Neural progenitor cell (in vitro differentiated cells): ENCODE results near the gene DRAP1. TPM values are rescaled to one million over a fixed set of nuclear protein-coding genes. Genes with fewer than 3 reads are reported as not detected.
A peak's percentile ranks its signal among the peaks of the same experiment; 100 is the strongest.

ENCODE experiments used
- DNase-seq: peaks from one replicate; pipeline ENCODE4 v3.0.0-alpha.2; 2016; ENCODE audit warnings: low spot score
- H2AFZ ChIP-seq: fragments of 200-600 bp; sonication (generic); replicated peaks from 2 replicates; pipeline ENCODE4 v1.6.1; 2016; ENCODE audit warnings: antibody characterized with exemption
- H3F3A ChIP-seq: fragments of 200-600 bp; sonication (generic); 2 replicates; pipeline ENCODE4 v1.6.1; 2016; ENCODE audit warnings: antibody characterized with exemption, low read depth
- H3K27ac ChIP-seq: fragments of 200-600 bp; sonication (generic); 2 replicates; pipeline ENCODE4 v1.5.1; 2016; ENCODE audit warnings: mild to moderate bottlenecking
- H3K27me3 ChIP-seq: fragments of 200-600 bp; sonication (generic); 2 replicates; pipeline ENCODE4 v1.6.1; 2016; ENCODE audit warnings: mild to moderate bottlenecking, moderate library complexity
- H3K36me3 ChIP-seq: fragments of 200-600 bp; sonication (generic); 2 replicates; pipeline ENCODE4 v1.5.1; 2016
- H3K4me1 ChIP-seq: fragments of 200-600 bp; sonication (generic); 2 replicates; pipeline ENCODE4 v1.6.1; 2016; ENCODE audit warnings: mixed run types
- H3K4me2 ChIP-seq: fragments of 200-600 bp; sonication (generic); 2 replicates; pipeline ENCODE4 v1.6.1; 2016
- H3K4me3 ChIP-seq: fragments of 200-600 bp; sonication (generic); 2 replicates; pipeline ENCODE4 v1.5.1; 2016
- H3K79me2 ChIP-seq: fragments of 200-600 bp; sonication (generic); 2 replicates; pipeline ENCODE4 v1.6.1; 2016; ENCODE audit warnings: low read depth
- H3K9ac ChIP-seq: fragments of 200-600 bp; sonication (generic); 2 replicates; pipeline ENCODE4 v1.6.1; 2016
- H3K9me3 ChIP-seq: fragments of 200-600 bp; sonication (generic); 2 replicates; pipeline ENCODE4 v1.5.1; 2016; ENCODE audit warnings: low read depth
- H4K20me1 ChIP-seq: fragments of 200-600 bp; sonication (generic); 2 replicates; pipeline ENCODE4 v1.6.1; 2016; ENCODE audit warnings: low read depth
- H3K27ac Mint-ChIP-seq: 3 replicates; pipeline ENCODE4 v1.8.0; 2021; ENCODE audit warnings: mixed read lengths
- H3K27me3 Mint-ChIP-seq: 2 replicates; pipeline ENCODE4 v1.8.0; 2022; ENCODE audit warnings: low read depth, mild to moderate bottlenecking, inconsistent platforms, moderate library complexity, mixed read lengths; ENCODE audit not compliant: insufficient read depth
- H3K36me3 Mint-ChIP-seq: 3 replicates; pipeline ENCODE4 v1.8.0; 2021; ENCODE audit warnings: mixed read lengths
- H3K4me1 Mint-ChIP-seq: 3 replicates; pipeline ENCODE4 v1.8.0; 2021; ENCODE audit warnings: mixed read lengths
- H3K4me3 Mint-ChIP-seq: 3 replicates; pipeline ENCODE4 v1.8.0; 2021; ENCODE audit warnings: mild to moderate bottlenecking, moderate library complexity, mixed read lengths
- H3K9me3 Mint-ChIP-seq: 3 replicates; pipeline ENCODE4 v1.8.0; 2020; ENCODE audit warnings: mixed read lengths
- EZH2 ChIP-seq: fragments of 200-600 bp; sonication (generic); IDR thresholded peaks from 2 replicates; pipeline ENCODE4 v1.6.1; 2017; ENCODE audit warnings: antibody characterized with exemption, mild to moderate bottlenecking, moderate library complexity
- EZH2phosphoT487 ChIP-seq: fragments of 200-600 bp; sonication (generic); IDR thresholded peaks from 2 replicates; pipeline ENCODE4 v1.6.1; 2017; ENCODE audit warnings: antibody characterized with exemption
- total RNA-seq: library from RNA; depleted of rRNA; stranded (reverse); fragments of >200 nt; gene quantifications from 2 replicates; pipeline ENCODE4 v1.2.3, GENCODE V29; 2015; ENCODE audit warnings: low replicate concordance
- TF ChIP-seq, protein P1 (sequence below): fragments of 200-600 bp; sonication (generic); IDR thresholded peaks from 2 replicates; pipeline ENCODE4 v1.5.1; 2017; ENCODE audit warnings: antibody characterized with exemption, mild to moderate bottlenecking

Gene DRAP1
- total RNA-seq, 1 donor from 2014 or later, result 51.0 TPM

DNA sequence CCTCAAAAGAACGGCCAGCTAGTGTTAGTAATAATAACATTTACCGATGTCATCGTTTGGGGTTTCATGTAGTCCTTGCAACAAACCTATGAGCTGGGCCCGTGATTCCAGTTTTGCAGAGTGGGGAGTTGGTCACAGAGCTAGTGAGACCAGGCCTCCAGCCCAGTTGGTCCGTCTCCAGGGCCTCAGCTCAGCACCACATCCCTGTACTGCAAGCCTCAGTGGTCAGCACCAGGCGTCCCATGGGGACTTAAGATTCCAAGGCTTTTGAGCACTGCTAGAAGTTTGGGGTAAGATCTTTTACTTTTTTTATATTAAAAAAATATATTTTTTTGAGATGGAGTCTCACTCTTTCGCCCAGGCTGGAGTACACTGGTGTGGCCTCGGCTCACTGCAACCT, 25.0 kb downstream of the DRAP1 start:
- Mint-ChIP-seq H3K27me3 (peaks cover 12% of the 10 kb centered on the region), H3K4me3 (no peak overlapping the region), H3K9me3 (no peaks in the 10 kb centered on the region), H3K36me3 (no peaks in the 10 kb centered on the region), H3K27ac (peak overlapping the region; percentile 95), H3K4me1 (peaks cover 42% of the 10 kb centered on the region)
- DNase-seq, result no peak
- H3F3A ChIP-seq, result peaks cover 8% of the 10 kb centered on the region
- H3K27ac ChIP-seq, result no peak overlapping the region
- H4K20me1 ChIP-seq, result no peaks in the 10 kb centered on the region
- H3K79me2 ChIP-seq, result no peaks in the 10 kb centered on the region
- no peak overlapping the region for H3K9ac ChIP-seq
- H3K27me3 ChIP-seq, result no peaks in the 10 kb centered on the region
- no peak overlapping the region for H3K4me3 ChIP-seq
- peaks cover 15% of the 10 kb centered on the region for H3K4me1 ChIP-seq
- H3K9me3 ChIP-seq, result no peaks in the 10 kb centered on the region
- no peaks in the 10 kb centered on the region for H3K36me3 ChIP-seq
- H2AFZ ChIP-seq, result no peak overlapping the region
- no peak for TF ChIP-seq EZH2phosphoT487
- TF ChIP-seq, protein P1, sequence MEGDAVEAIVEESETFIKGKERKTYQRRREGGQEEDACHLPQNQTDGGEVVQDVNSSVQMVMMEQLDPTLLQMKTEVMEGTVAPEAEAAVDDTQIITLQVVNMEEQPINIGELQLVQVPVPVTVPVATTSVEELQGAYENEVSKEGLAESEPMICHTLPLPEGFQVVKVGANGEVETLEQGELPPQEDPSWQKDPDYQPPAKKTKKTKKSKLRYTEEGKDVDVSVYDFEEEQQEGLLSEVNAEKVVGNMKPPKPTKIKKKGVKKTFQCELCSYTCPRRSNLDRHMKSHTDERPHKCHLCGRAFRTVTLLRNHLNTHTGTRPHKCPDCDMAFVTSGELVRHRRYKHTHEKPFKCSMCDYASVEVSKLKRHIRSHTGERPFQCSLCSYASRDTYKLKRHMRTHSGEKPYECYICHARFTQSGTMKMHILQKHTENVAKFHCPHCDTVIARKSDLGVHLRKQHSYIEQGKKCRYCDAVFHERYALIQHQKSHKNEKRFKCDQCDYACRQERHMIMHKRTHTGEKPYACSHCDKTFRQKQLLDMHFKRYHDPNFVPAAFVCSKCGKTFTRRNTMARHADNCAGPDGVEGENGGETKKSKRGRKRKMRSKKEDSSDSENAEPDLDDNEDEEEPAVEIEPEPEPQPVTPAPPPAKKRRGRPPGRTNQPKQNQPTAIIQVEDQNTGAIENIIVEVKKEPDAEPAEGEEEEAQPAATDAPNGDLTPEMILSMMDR, result no peak
- TF ChIP-seq EZH2, result no peak
- no peak overlapping the region for H3K4me2 ChIP-seq

- Histone ChIP-seq H3K36me3 (no peaks in the 10 kb centered on the region), H3K4me3 (no peak overlapping the region), H3K79me2 (no peaks in the 10 kb centered on the region), H2AFZ (no peak overlapping the region), H3K4me1 (peaks cover 15% of the 10 kb centered on the region), H3K27ac (peak overlapping the region; percentile 9), H3K9me3 (no peaks in the 10 kb centered on the region), H3K9ac (no peak overlapping the region), H3K27me3 (no peaks in the 10 kb centered on the region), H3F3A (peaks cover 8% of the 10 kb centered on the region), H3K4me2 (no peak overlapping the region), H4K20me1 (no peaks in the 10 kb centered on the region)
- Mint-ChIP-seq H3K4me1 (peaks cover 42% of the 10 kb centered on the region), H3K27me3 (peaks cover 12% of the 10 kb centered on the region), H3K9me3 (no peaks in the 10 kb centered on the region), H3K27ac (peak overlapping the region; percentile 96), H3K4me3 (peak overlapping the region; percentile 81), H3K36me3 (no peaks in the 10 kb centered on the region)
- TF ChIP-seq, protein P1, result no peak
- TF ChIP-seq EZH2phosphoT487 (no peak), EZH2 (no peak)
- DNase-seq, result no peak
Measured at GRCh38 chr11:65944767-65945166, 25.5 kb downstream of the DRAP1 start.

DNA sequence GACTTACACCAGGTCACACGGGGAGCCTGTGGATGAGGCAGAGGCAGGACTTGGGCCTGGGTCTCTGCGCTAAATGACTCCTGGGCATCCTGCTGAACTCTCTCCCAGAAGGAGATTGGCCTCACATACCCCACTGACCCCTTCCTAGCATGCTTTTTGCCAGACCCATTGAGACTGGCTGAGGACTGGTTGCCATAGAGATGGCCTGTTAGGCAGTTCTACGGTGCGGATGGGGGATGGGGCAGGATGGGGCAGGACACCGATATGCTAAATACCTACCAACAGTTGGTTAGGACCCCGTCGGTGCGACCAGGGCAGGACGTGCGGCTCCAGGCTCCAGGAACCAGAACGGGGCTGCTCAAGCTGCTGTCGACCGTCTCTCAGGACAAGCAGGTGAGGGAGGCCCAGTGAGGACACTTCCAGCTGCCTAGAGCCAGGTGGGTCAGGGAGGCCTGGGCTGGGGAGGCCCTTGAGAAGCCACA, 26.2 kb downstream of the DRAP1 start, which contains the start of gene TSGA10IP:
TSGA10IP (plus strand) TSS at position 51 of the 482 bp plus-strand sequence; CDS start at position 247, 196 bp downstream.
- Histone ChIP-seq H4K20me1 (no peaks in the 10 kb centered on the region), H2AFZ (peak within 1 kb of the TSS; percentile 53), H3K4me2 (peak within 1 kb of the TSS; percentile 74), H3F3A (peaks cover 8% of the 10 kb centered on the region), H3K27ac (peak within 1 kb of the TSS; percentile 32), H3K9me3 (no peaks in the 10 kb centered on the region), H3K27me3 (no peaks in the 10 kb centered on the region), H3K79me2 (no peaks in the 10 kb centered on the region), H3K4me3 (peak within 1 kb of the TSS; percentile 31), H3K9ac (no peak within 1 kb of the TSS), H3K4me1 (peaks cover 15% of the 10 kb centered on the region), H3K36me3 (no peaks in the 10 kb centered on the region)
- Mint-ChIP-seq H3K4me3 (peak within 1 kb of the TSS; percentile 81), H3K27ac (peak within 1 kb of the TSS; percentile 96), H3K9me3 (no peaks in the 10 kb centered on the region), H3K27me3 (peaks cover 12% of the 10 kb centered on the region), H3K4me1 (peaks cover 42% of the 10 kb centered on the region), H3K36me3 (no peaks in the 10 kb centered on the region)
- DNase-seq, result peak; percentile 82
- TF ChIP-seq, protein P1, result no peak
- no peak for TF ChIP-seq EZH2phosphoT487
- TF ChIP-seq EZH2, result no peak
